Body of pancreas (tissue), 4 donors: ENCODE measurements around the gene C2CD4C.

ENCODE experiments used
- POLR2A ChIP-seq, 3 donors: fragments of 450-650 bp; IDR thresholded peaks; one replicate each; pipeline ENCODE4 v1.6.1; 2016; ENCODE audit warnings: antibody characterized with exemption in 3 of 3, mild to moderate bottlenecking in 2 of 3
- TF ChIP-seq, protein P1 (sequence below), 7 experiments: fragments of 450-650 bp in 4 of 7; fragments of 200-600 bp in 3 of 7; sonication (generic) in 3 of 7; IDR thresholded peaks; one replicate each; pipeline ENCODE4 v1.5.1; 2016 to 2019; ENCODE audit warnings: antibody characterized with exemption in 7 of 7

DNA sequence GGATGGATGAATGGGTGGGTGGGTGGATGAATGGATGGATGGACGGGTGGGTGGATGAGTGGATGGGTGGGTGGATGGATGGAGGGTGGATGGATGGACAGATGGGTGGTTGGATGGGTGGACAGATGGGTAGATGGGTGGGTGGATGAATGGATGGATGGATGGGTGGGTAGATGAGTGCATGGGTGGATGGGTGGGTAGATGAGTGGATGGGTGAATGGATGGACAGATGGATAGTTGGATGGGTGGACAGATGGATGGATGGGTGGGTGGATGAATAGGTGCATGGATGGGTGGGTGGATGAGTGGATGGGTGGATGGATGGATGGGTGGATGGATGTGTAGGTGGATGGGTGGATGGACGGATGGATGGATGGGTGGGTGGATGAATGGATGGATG, 34.1 kb upstream of the C2CD4C start:
- TF ChIP-seq POLR2A (IDR thresholded peaks at IDR 0.05), result no peak
- TF ChIP-seq, protein P1, sequence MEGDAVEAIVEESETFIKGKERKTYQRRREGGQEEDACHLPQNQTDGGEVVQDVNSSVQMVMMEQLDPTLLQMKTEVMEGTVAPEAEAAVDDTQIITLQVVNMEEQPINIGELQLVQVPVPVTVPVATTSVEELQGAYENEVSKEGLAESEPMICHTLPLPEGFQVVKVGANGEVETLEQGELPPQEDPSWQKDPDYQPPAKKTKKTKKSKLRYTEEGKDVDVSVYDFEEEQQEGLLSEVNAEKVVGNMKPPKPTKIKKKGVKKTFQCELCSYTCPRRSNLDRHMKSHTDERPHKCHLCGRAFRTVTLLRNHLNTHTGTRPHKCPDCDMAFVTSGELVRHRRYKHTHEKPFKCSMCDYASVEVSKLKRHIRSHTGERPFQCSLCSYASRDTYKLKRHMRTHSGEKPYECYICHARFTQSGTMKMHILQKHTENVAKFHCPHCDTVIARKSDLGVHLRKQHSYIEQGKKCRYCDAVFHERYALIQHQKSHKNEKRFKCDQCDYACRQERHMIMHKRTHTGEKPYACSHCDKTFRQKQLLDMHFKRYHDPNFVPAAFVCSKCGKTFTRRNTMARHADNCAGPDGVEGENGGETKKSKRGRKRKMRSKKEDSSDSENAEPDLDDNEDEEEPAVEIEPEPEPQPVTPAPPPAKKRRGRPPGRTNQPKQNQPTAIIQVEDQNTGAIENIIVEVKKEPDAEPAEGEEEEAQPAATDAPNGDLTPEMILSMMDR (IDR thresholded peaks at IDR 0.05), result no peak
